ENCODE measurements around the gene VSIR.

The VSIR gene

GRCh38 chr10:71727738-71728737 lies 45.3 kb downstream of the VSIR start:
- DNase-seq (ENCODE audit: low read depth): no peak

- DNase-seq (ENCODE audit: low read depth): no peak
Observed at GRCh38 chr10:71727105-71727737, 46.1 kb downstream of the VSIR start.

- no peak for DNase-seq (ENCODE audit: low read depth)
Observed at GRCh38 chr10:71726580-71727104, 46.7 kb downstream of the VSIR start.

GRCh38 chr10:71725998-71726579 lies 47.2 kb downstream of the VSIR start:
- DNase-seq (ENCODE audit: low read depth): peak; percentile 63

GRCh38 chr10:71725249-71725648 lies 48.1 kb downstream of the VSIR start:
- DNase-seq (ENCODE audit: low read depth): no peak

GRCh38 chr10:71724539-71724938 lies 48.8 kb downstream of the VSIR start:
- DNase-seq (ENCODE audit: low read depth): no peak

GRCh38 chr10:71723311-71723710 lies 50.0 kb downstream of the VSIR start:
- no peak for DNase-seq (ENCODE audit: low read depth)

- no peak for DNase-seq (ENCODE audit: low read depth)
Observed at GRCh38 chr10:71722849-71723248, 50.5 kb downstream of the VSIR start.

GRCh38 chr10:71721313-71721712 lies 52.0 kb downstream of the VSIR start:
- no peak for DNase-seq (ENCODE audit: low read depth)

GRCh38 chr10:71720288-71720687 lies 53.0 kb downstream of the VSIR start:
- no peak for DNase-seq (ENCODE audit: low read depth)

- no peak for DNase-seq (ENCODE audit: low read depth)
Observed at GRCh38 chr10:71719464-71720201, 53.7 kb downstream of the VSIR start, which contains the start of gene C10orf105. Gene C10orf105 (minus strand): TSS chr10:71719778. CDS start chr10:71716337, 3,441 bp downstream.

GRCh38 chr10:71719042-71719441 lies 54.3 kb downstream of the VSIR start:
- DNase-seq (ENCODE audit: low read depth): no peak

GRCh38 chr10:71718165-71718698 lies 55.1 kb downstream of the VSIR start:
- no peak for DNase-seq (ENCODE audit: low read depth)

- DNase-seq (ENCODE audit: low read depth): no peak
Observed at GRCh38 chr10:71717551-71717951, 55.8 kb downstream of the VSIR start.

- DNase-seq (ENCODE audit: low read depth): no peak
Observed at GRCh38 chr10:71717056-71717455, 56.3 kb downstream of the VSIR start.

- no peak for DNase-seq (ENCODE audit: low read depth)
Observed at GRCh38 chr10:71716426-71716825, 56.9 kb downstream of the VSIR start.

GRCh38 chr10:71715860-71716259 lies 57.5 kb downstream of the VSIR start:
- no peak for DNase-seq (ENCODE audit: low read depth)

- no peak for DNase-seq (ENCODE audit: low read depth)
Observed at GRCh38 chr10:71715026-71715425, 58.3 kb downstream of the VSIR start.

- DNase-seq (ENCODE audit: low read depth): no peak
Observed at GRCh38 chr10:71714592-71714991, 58.7 kb downstream of the VSIR start.

GRCh38 chr10:71714031-71714410 lies 59.3 kb downstream of the VSIR start:
- DNase-seq (ENCODE audit: low read depth): no peak

All from ELR (cell line).